HCT116 (cell line): ENCODE measurements around the gene WTAP.

ENCODE experiments used
- CTCF ChIP-seq, 3 experiments: fragments of 200-600 bp in 1 of 3; sonication (generic) in 1 of 3; IDR thresholded peaks in 2 of 3; conservative IDR thresholded peaks in 1 of 3; 2 replicates each; pipeline ENCODE4 v1.5.1; 2012 to 2017; ENCODE audit warnings: low read depth in 2 of 3, low read length in 2 of 3, antibody characterized with exemption in 1 of 3, borderline replicate concordance in 1 of 3, control low read depth in 1 of 3, mild to moderate bottlenecking in 1 of 3, mixed read lengths in 1 of 3, mixed run types in 1 of 3, moderate library complexity in 1 of 3; ENCODE audit not compliant: insufficient read depth in 1 of 3
- EZH2 ChIP-seq: fragments of 200-600 bp; sonication (generic); IDR thresholded peaks from 2 replicates; pipeline ENCODE4 v1.6.1; 2017; ENCODE audit warnings: antibody characterized with exemption, mixed run types
- FOSL1 ChIP-seq: IDR thresholded peaks from 2 replicates; pipeline ENCODE4 v1.6.1; 2012; ENCODE audit warnings: low read depth
- POLR2A ChIP-seq: IDR thresholded peaks from 2 replicates; pipeline ENCODE4 v1.7.0; 2011; ENCODE audit warnings: borderline replicate concordance; ENCODE audit not compliant: insufficient read depth, insufficient read length; ENCODE audit errors: extremely low read depth
- POLR2AphosphoS5 ChIP-seq: IDR thresholded peaks from 2 replicates; pipeline ENCODE4 v1.6.1; 2011; ENCODE audit warnings: mild to moderate bottlenecking, low read depth, low read length, moderate library complexity
- RAD21 ChIP-seq: IDR thresholded peaks from 2 replicates; pipeline ENCODE4 v1.6.1; 2012; ENCODE audit warnings: low read depth, mild to moderate bottlenecking
- ZBTB33 ChIP-seq: IDR thresholded peaks from 2 replicates; pipeline ENCODE4 v1.6.1; 2011; ENCODE audit warnings: mild to moderate bottlenecking, low read length, moderate library complexity; ENCODE audit not compliant: insufficient replicate concordance; ENCODE audit errors: extremely low read depth
- ZNF274 ChIP-seq: fragments of 200-500 bp; sonication (Bioruptor generic); IDR thresholded peaks from 2 replicates; pipeline ENCODE4 v1.6.1; 2014; ENCODE audit warnings: mild to moderate bottlenecking, low read depth, low read length, inconsistent platforms

GRCh38 chr6:159742165-159742564 is 14.9 kb downstream of the WTAP start:
- TF ChIP-seq POLR2A (no peak), ZBTB33 (no peak), EZH2 (no peak), CTCF (IDR thresholded peaks at IDR 0.05 in 2 of 3, conservative IDR thresholded peaks at IDR 0.05 in 1 of 3; ENCODE audit: borderline replicate concordance in 1 of 3, insufficient read depth in 1 of 3, low read depth in 2 of 3, low read length in 2 of 3) (no peak), RAD21 (no peak), POLR2AphosphoS5 (no peak), ZNF274 (no peak), FOSL1 (no peak)
